ENCODE data around the gene NAT9. TPM values are rescaled to one million over a fixed set of nuclear protein-coding genes. Genes with fewer than 3 reads are reported as not detected.
A peak's percentile ranks its signal among the peaks of the same experiment; 100 is the strongest.

The NAT9 gene
- total RNA-seq, 1 donor from 2014 or later: 47.7 TPM

GRCh38 chr17:74763565-74764387, 12.4 kb downstream of the NAT9 start:
- no peak for DNase-seq (ENCODE audit: low read depth)

- DNase-seq (ENCODE audit: low read depth): no peak
Observed at GRCh38 chr17:74761931-74762330, 14.2 kb downstream of the NAT9 start.

GRCh38 chr17:74761419-74761818, 14.7 kb downstream of the NAT9 start:
- DNase-seq (ENCODE audit: low read depth): no peak

GRCh38 chr17:74760404-74761105, 15.6 kb downstream of the NAT9 start:
- DNase-seq (ENCODE audit: low read depth): peak; percentile 30

GRCh38 chr17:74759941-74760340, 16.2 kb downstream of the NAT9 start:
- DNase-seq (ENCODE audit: low read depth): no peak

GRCh38 chr17:74759243-74759801, 16.8 kb downstream of the NAT9 start:
- DNase-seq (ENCODE audit: low read depth): peak; percentile 75

GRCh38 chr17:74758848-74759168, 17.3 kb downstream of the NAT9 start:
- peak; percentile 92 for DNase-seq (ENCODE audit: low read depth)

- DNase-seq (ENCODE audit: low read depth): peak; percentile 85
Observed at GRCh38 chr17:74757931-74758847, 18.0 kb downstream of the NAT9 start.

- peak; percentile 87 for DNase-seq (ENCODE audit: low read depth)
Observed at GRCh38 chr17:74757502-74757901, 18.6 kb downstream of the NAT9 start.

GRCh38 chr17:74756891-74757290, 19.3 kb downstream of the NAT9 start:
- DNase-seq (ENCODE audit: low read depth): no peak

- no peak for DNase-seq (ENCODE audit: low read depth)
Observed at GRCh38 chr17:74755533-74755932, 20.6 kb downstream of the NAT9 start.

- DNase-seq (ENCODE audit: low read depth): peak; percentile 66
Observed at GRCh38 chr17:74754832-74755231, 21.3 kb downstream of the NAT9 start.

GRCh38 chr17:74752822-74753401, 23.2 kb downstream of the NAT9 start:
- DNase-seq (ENCODE audit: low read depth): no peak

GRCh38 chr17:74752415-74752814, 23.7 kb downstream of the NAT9 start:
- no peak for DNase-seq (ENCODE audit: low read depth)

- DNase-seq (ENCODE audit: low read depth): peak; percentile 54
Observed at GRCh38 chr17:74750327-74751069, 25.6 kb downstream of the NAT9 start.

GRCh38 chr17:74750039-74750326, 26.2 kb downstream of the NAT9 start:
- DNase-seq (ENCODE audit: low read depth): no peak

- peak; percentile 47 for DNase-seq (ENCODE audit: low read depth)
Observed at GRCh38 chr17:74749279-74750038, 26.7 kb downstream of the NAT9 start.

- DNase-seq (ENCODE audit: low read depth): peak; percentile 95
Observed at GRCh38 chr17:74748529-74749278, 27.4 kb downstream of the NAT9 start, which contains the start of gene NHERF1. Gene NHERF1 (plus strand): TSS chr17:74748628. CDS start chr17:74748847, 219 bp downstream.

- no peak for DNase-seq (ENCODE audit: low read depth)
Observed at GRCh38 chr17:74748279-74748528, 27.9 kb downstream of the NAT9 start.

Data from myocyte (in vitro differentiated cells).